Stomach (tissue), 4 donors: Measurements from ENCODE around the gene RASAL2.

Experiments
- CTCF ChIP-seq, 7 experiments: fragments of 450-650 bp in 4 of 7; fragments of 200-600 bp in 3 of 7; sonication (generic) in 3 of 7; IDR thresholded peaks; one replicate each; pipeline ENCODE4 v1.5.1; 2016 to 2019; ENCODE audit warnings: antibody characterized with exemption in 7 of 7, control low read depth in 2 of 7, mild to moderate bottlenecking in 1 of 7
- EP300 ChIP-seq: sonication (generic); formaldehyde crosslinking; IDR thresholded peaks from one replicate; pipeline ENCODE4 v1.6.1; 2017; ENCODE audit warnings: antibody characterized with exemption
- POLR2A ChIP-seq, 4 donors: fragments of 450-650 bp; IDR thresholded peaks; one replicate each; pipeline ENCODE4 v1.6.1; 2016; ENCODE audit warnings: antibody characterized with exemption in 4 of 4, control low read depth in 2 of 4, mild to moderate bottlenecking in 1 of 4, moderate library complexity in 1 of 4
- POLR2AphosphoS5 ChIP-seq, 3 donors: sonication (generic); formaldehyde crosslinking; IDR thresholded peaks; one replicate each; pipeline ENCODE4 v1.6.1; 2016; ENCODE audit warnings: antibody characterized with exemption in 3 of 3

GRCh38 chr1:178418284-178418955 is 324.5 kb downstream of the RASAL2 start:
- TF ChIP-seq CTCF (IDR thresholded peaks at IDR 0.05), result no peak
- no peak for TF ChIP-seq POLR2A (IDR thresholded peaks at IDR 0.05)
- TF ChIP-seq EP300, result no peak
- TF ChIP-seq POLR2AphosphoS5 (IDR thresholded peaks at IDR 0.05), result no peak
